HG02973 (cell line): ENCODE data around the gene SERGEF.

Experiments
- ATAC-seq: cut with Tn5 transposase; IDR thresholded peaks from one replicate; pipeline ENCODE4 v1.9.1; 2021; ENCODE audit warnings: moderate library complexity; ENCODE audit not compliant: unreplicated experiment

Gene SERGEF

GRCh38 chr11:17740649-17741235 lies 272.1 kb downstream of the SERGEF start:
- ATAC-seq = no peak

- ATAC-seq = no peak
Measured at GRCh38 chr11:17739945-17740338, 272.9 kb downstream of the SERGEF start.

GRCh38 chr11:17738151-17738973 lies 274.5 kb downstream of the SERGEF start:
- no peak for ATAC-seq
